Measurements from ENCODE around the gene SH2D4B. TPM values are rescaled to one million over a fixed set of nuclear protein-coding genes. Genes with fewer than 3 reads are reported as not detected.

The SH2D4B gene
- total RNA-seq, 4 donors from 2014 or later = not detected

- Histone ChIP-seq H3K9me3 (no peaks in the 10 kb centered on the region), H3K4me3 (no peak overlapping the region), H3K36me3 (peaks cover 10 to 100% (median 40%) of the 10 kb centered on the region in 3 donors), H3K27ac (no peak overlapping the region), H3K4me1 (peaks cover 0 to 52% (median 3%) of the 10 kb centered on the region in 4 donors), H3K27me3 (no peaks in the 10 kb centered on the region)
- TF ChIP-seq CTCF (IDR thresholded peaks at IDR 0.05) (no peak), POLR2A (IDR thresholded peaks at IDR 0.05) (no peak), EP300 (IDR thresholded peaks at IDR 0.05) (no peak)
- 88 to 93% methylated on average over 6 of the region's 6 CpGs for WGBS, 2 donors
- no peak for DNase-seq (ENCODE audit: low spot score in 2 of 2)
These were observed 24.6 kb upstream of the SH2D4B start for GRCh38 chr10:80513106-80513505.

- Histone ChIP-seq H3K36me3 (peaks cover 10 to 100% (median 35%) of the 10 kb centered on the region in 3 donors), H3K27me3 (no peaks in the 10 kb centered on the region), H3K4me1 (peaks cover 0 to 55% (median 5%) of the 10 kb centered on the region in 4 donors), H3K27ac (peak overlapping the region in 2 of 4 donors; percentile 32 to 63), H3K4me3 (no peak overlapping the region), H3K9me3 (no peaks in the 10 kb centered on the region)
- DNase-seq (ENCODE audit: low spot score in 2 of 2) = no peak
- TF ChIP-seq EP300 (IDR thresholded peaks at IDR 0.05) = no peak
- no peak for TF ChIP-seq CTCF (IDR thresholded peaks at IDR 0.05)
- TF ChIP-seq POLR2A (IDR thresholded peaks at IDR 0.05) = no peak
- WGBS, 2 donors = 88 to 91% methylated on average over 5 of the region's 5 CpGs
These were observed 22.2 kb upstream of the SH2D4B start for GRCh38 chr10:80515511-80515910.

- no peaks in the 10 kb centered on the region for H3K9me3 ChIP-seq
- peaks cover 10 to 100% (median 35%) of the 10 kb centered on the region in 3 donors for H3K36me3 ChIP-seq
- WGBS, 2 donors = 89 to 93% methylated on average over 12 of the region's 12 CpGs
- DNase-seq (ENCODE audit: low spot score in 2 of 2) = no peak
- TF ChIP-seq CTCF (IDR thresholded peaks at IDR 0.05) (no peak), EP300 (IDR thresholded peaks at IDR 0.05) (no peak), POLR2A (IDR thresholded peaks at IDR 0.05) (no peak)
- H3K4me3 ChIP-seq = no peak overlapping the region
- no peaks in the 10 kb centered on the region for H3K27me3 ChIP-seq
- H3K4me1 ChIP-seq = peaks cover 0 to 51% (median 5%) of the 10 kb centered on the region in 4 donors
- H3K27ac ChIP-seq = peak overlapping the region in 2 of 4 donors; percentile 32 to 63
These were observed 21.8 kb upstream of the SH2D4B start for GRCh38 chr10:80515941-80516340.

- H3K4me3 ChIP-seq = no peak overlapping the region
- peaks cover 0 to 46% (median 5%) of the 10 kb centered on the region in 4 donors for H3K4me1 ChIP-seq
- H3K27me3 ChIP-seq = no peaks in the 10 kb centered on the region
- DNase-seq (ENCODE audit: low spot score in 2 of 2) = no peak
- H3K9me3 ChIP-seq = no peaks in the 10 kb centered on the region
- peaks cover 10 to 100% (median 35%) of the 10 kb centered on the region in 3 donors for H3K36me3 ChIP-seq
- peak overlapping the region in 2 of 4 donors; percentile 58 to 63 for H3K27ac ChIP-seq
- 80 to 84% methylated on average over 5 to 6 of the region's 6 CpGs for WGBS, 2 donors
- no peak for TF ChIP-seq POLR2A (IDR thresholded peaks at IDR 0.05)
These were observed 21.1 kb upstream of the SH2D4B start for GRCh38 chr10:80516506-80517075.

- Histone ChIP-seq H3K4me3 (no peak overlapping the region), H3K36me3 (peaks cover 10 to 91% (median 28%) of the 10 kb centered on the region in 3 donors), H3K27ac (peak overlapping the region in 2 of 4 donors; percentile 63 to 68), H3K27me3 (no peaks in the 10 kb centered on the region), H3K4me1 (peaks cover 0 to 46% (median 5%) of the 10 kb centered on the region in 4 donors), H3K9me3 (no peaks in the 10 kb centered on the region)
- no peak for DNase-seq (ENCODE audit: low spot score in 2 of 2)
- no peak for TF ChIP-seq CTCF (IDR thresholded peaks at IDR 0.05)
- no peak for TF ChIP-seq EP300 (IDR thresholded peaks at IDR 0.05)
- TF ChIP-seq POLR2A (IDR thresholded peaks at IDR 0.05) = no peak
- WGBS, 2 donors = 85 to 89% methylated on average over 18 to 20 of the region's 21 CpGs
These were observed 20.1 kb upstream of the SH2D4B start for GRCh38 chr10:80517416-80518142.

Measured in tibial nerve (tissue), 4 donors.